GM18951 (cell line): ENCODE data around the gene MAST4.

ENCODE experiments used
- POLR2A ChIP-seq: IDR thresholded peaks from 4 replicates; pipeline ENCODE4 v1.6.1; 2011; ENCODE audit warnings: mild to moderate bottlenecking; ENCODE audit not compliant: insufficient read length, insufficient read depth; ENCODE audit errors: extremely low read depth
- in situ Hi-C: fragments of 300-500 bp; cut with MboI; formaldehyde crosslinking; loops from one replicate; pipeline ENCODE4 v1.12.0; 2022; ENCODE audit warnings: low sequenced_read_pairs, mixed read lengths, inconsistent platforms; ENCODE audit not compliant: unreplicated experiment

MAST4 gene

DNA sequence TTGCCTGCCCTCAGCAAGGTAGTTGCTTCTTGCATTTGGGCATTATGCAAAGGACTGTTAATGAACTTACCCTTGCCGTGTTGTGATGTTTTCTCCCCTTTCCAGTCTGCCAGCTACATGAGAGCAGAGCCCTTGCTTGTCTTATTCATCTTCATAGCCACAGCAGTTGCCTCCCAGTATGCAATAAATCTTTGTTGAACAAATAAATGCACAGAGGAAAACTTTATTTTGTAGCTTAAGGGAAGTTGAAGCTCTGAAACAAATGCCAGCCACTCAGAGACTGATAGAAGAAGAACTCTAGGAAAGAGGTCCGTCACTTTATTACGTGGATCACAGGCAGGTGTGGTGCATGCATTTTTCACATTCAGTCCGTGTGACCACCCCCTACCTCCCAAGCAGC lies 19.7 kb downstream of the MAST4 start:
- TF ChIP-seq POLR2A = no peak
- in situ Hi-C loops = no loop called here

DNA sequence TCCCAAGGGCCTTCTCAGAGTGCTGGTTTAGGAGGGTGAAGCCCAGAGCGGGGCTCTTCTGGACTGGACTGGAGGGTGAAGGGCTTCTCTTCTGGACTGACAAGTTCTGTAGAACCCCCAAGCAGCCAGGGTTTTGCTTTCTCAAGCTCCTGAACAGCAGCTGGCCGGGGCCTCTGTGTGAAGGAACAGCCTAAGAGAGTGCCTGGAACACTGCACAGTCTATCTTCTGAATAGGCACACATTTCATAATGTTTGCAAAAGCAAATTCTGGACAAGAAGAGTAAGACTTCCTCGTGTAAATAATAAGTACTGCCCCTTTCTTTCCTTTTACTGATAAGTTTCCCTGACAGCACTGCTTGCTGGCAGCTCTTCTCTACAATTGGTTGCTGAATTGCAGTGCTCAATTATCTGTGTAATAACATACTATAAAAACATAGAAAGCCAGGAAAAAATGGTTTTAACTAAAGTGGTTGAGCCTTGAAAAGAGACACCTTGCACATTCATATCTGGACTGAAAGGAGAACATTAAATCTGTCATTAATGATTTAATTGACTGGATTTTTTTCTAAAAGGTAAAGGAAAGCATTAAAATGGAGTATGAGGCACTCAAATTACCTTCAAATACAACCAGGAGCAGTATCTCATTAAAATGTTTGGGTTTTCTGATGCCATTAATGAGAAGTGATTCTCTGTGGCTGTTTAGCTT lies 20.5 kb downstream of the MAST4 start:
- no peak for TF ChIP-seq POLR2A
- in situ Hi-C loops = no loop called here

DNA sequence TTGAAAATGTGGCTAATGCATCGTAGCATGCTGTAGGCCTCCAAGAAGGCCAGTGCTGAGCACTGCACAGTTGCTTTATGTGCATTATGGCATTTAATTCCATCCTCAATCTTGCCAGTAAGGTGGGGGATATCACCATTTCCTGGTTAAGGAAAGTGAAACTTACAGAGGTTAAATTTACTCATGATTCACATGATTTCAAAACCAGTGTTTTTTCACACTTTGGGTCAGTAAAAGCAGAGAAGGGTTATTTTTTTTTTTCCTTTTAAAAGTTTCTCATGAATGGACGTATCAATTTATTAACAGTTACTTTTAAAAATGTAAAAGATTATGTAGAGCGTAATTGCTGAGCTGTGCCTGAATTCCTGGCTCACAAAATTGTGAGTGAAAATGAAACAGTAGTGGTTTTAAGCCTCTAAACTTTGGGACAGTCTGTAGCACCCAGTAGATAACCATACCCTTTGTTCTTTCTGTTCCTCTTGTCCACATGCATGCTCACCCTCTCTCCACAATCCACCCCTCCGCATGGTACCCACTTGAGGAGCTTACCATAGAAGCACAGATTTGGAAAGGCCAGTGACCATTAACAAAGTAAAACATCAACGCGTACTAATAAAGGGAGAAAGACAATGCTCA lies 21.2 kb downstream of the MAST4 start:
- in situ Hi-C loops = no loop called here
- no peak for TF ChIP-seq POLR2A

DNA sequence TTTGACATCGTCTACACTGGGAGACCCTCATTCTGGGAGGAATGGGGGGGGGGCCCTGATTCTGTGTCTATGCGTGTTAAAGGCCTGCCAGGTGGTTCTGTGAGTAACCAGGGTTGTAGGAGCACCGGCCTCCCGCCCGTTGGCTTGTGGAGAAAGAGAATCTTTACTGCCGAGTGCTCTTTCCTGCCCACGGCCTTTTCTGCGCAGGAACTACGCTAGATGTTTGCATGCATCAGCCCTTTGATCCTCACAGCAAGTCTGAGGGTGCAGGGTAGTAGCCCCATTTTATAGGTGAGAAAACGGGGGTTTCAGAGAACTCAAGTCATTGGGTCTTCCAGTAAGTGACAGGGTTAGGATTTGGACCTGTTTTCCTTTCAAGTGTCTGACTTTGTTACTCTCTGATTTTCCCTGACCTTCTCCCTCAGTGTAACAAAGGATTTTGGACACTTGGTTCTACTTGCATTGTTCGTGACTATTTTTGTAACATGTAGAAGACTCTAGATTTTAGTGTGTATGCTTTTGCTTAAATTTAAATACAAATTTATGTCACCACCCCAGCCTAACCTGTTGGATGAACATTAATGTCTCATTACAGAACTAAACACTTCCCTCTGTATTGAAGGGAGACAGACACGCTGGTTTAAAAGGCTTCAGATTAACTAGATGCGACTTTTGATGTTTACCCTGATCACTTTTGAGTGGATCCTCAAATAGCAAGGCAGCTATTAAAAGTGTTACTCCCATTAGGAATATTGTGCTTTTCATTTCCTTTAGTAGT lies 22.0 kb downstream of the MAST4 start:
- TF ChIP-seq POLR2A = no peak
- in situ Hi-C loops = no loop called here

DNA sequence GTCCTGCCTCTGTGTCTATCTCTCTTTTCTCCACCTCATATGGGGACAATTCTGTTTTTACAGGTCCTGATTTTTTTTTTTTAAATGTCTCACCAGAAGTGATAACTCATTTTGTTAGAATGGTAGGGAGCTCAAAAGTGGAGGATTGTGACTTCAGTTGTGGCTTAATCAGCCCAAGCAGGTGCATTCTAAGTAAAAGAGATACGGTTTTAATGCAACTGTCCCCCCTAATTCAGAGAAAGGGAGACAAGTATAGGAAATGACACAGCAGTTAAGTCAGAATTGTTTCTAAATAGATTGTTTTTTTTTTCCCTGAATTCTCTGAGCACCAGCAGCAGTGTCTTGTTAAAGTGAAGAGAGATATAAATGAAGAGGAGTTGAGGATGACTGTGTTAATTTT lies 24.5 kb downstream of the MAST4 start:
- in situ Hi-C loops = no loop called here

DNA sequence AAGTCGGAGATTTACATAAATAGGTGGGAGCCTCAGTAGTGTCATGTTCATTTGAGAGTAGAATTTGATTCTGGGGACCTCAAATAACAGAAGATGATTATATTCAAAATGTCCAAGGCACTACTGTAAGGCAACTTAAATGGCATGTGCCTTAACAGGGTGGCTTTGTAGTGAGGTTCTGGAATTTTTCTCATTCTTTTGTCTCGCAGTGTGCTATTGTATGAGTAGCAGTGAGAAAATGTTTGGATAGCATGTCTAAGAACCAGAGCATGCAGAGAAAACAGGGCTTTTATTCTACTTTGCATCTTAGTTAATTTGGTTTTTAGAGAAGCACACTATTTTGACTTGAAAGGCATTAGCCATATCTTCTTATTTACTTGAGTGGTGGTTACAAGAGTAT lies 25.0 kb downstream of the MAST4 start:
- in situ Hi-C loops = no loop called here
- no peak for TF ChIP-seq POLR2A

More for the DNA sequence above, 24.5 kb downstream of the MAST4 start:
- no peak for TF ChIP-seq POLR2A

DNA sequence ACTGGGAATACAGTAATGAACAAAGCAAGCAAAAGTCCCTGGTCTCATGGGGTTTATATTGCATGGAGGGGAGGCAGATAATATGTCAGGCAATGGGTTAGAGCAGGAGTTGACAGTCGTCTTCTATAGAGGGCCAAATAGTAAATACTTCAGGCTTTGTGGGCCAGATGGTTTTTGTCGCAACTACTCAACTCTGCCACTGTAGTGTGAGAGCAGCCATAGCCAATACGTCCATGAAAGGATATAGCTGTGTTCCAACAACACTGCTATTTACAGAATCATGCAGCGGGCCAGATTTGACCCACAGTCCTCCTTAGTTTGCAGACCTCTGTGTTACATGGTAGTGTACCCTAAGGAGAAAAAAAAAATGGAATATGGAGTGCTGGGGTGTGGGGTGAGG lies 25.5 kb downstream of the MAST4 start:
- no peak for TF ChIP-seq POLR2A
- in situ Hi-C loops = no loop called here

DNA sequence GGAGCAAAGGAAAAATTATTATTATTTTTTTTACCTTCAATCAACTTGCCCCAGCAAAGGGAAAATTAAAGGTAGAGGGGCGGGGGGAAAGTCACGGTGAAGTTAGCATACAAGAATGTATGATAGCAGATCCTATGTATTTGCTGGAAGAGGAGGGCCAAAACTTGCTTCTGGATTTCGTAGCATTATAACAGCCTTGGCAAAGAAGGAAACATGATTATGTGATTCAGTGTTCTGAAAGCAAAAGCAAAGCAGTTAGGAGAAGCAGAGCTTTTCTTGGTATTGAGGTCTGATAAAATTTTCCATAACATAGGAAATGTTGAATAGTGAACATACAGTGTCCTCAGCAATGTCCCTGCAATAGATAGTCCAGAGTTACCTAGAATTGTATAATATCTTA lies 32.4 kb downstream of the MAST4 start:
- no peak for TF ChIP-seq POLR2A
- in situ Hi-C loops = no loop called here

DNA sequence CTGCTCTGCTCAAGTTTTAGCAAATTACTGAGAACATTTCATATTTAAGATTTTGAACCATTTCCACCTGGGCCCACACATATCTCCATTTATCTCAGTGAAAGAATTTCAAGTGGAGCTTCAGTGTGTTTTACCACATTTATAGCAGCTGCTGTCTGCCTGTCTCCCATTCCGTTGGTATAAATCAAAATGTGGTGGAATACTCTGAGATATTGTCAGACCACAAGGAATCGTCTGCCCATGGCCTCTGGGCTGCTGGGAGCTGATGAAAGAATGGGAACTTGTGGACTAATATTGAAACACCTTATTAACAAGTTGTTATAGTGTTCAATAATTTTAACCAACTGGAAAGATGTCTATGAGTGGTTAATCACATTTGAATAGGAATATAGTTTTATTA lies 33.3 kb downstream of the MAST4 start:
- no peak for TF ChIP-seq POLR2A
- in situ Hi-C loops = no loop called here

DNA sequence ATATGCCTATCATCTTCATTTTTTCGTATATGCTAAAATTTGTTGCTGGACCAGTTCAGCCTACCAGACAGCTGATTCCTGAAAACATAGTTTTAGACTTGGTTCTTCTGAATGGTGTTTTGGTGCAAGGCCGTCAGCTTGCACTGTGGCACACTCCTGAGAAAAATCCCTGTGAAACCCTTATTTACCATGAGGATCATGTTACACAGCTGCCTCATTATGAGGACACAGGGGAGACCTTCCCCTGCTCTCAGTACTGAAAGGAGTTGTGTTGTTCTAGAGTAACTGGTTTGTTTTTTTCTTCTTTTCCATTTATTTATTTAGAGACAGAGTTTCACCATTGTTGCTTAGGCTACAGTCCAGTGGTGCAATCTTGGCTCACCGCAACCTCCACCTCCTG lies 37.6 kb downstream of the MAST4 start:
- in situ Hi-C loops = no loop called here
- no peak for TF ChIP-seq POLR2A

DNA sequence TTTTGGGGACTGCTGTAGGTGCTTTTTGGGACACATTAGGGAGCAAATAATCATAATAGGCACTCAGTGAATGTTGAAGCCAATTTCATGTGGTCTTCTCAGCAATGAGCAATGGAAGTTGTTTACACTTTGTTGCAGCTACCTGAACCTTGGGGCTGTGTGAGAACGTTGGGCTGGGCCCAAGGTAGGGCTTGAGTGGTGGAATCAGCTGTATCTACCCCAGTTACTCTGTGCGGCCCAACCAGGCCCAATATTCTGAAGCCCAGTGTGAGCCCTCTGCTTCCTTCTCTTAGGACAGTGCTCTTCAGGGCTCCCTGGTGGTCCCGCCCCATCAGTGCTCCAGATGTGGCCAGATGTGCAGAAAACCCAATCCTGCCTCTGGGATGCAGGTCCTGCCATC lies 38.4 kb downstream of the MAST4 start:
- TF ChIP-seq POLR2A = no peak
- in situ Hi-C loops = no loop called here

DNA sequence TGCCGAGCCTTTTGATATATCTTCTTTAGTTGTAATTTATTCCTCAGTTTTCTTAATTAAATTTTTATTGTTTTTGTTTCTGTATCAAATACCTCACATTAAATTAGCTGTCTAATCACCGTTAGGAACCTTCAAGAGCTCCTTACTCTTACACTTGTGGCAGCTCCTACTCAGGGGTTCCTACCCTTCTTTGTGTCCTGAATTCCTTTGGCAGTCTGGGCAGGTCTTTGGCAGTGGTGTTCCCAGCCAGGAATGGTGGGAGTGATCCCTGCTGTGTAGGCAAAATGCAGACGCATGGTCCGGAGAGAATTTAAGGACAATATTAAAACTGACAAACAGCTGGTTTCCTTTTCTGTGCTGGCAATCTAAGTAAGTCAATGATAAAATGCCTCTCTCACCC lies 41.8 kb downstream of the MAST4 start:
- in situ Hi-C loops = no loop called here
- TF ChIP-seq POLR2A = no peak

DNA sequence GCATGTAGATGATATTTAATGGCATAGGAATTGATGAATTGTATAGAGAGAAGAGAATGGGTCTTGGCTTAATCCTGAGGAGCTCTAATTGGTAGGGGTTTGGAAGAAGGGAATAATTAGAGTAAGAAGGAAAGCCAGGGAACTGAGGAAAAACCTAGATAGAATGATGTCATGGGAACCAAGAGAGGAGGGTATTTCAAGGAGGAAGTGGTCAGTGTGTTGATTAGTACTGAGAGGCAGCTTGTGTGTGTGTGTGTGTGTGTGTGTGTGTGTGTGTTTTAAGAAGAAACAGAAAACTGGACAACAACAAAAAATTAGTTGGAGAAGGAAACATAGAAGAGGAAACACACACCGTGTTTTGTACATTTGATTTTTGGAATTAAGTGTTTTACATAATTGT lies 42.8 kb downstream of the MAST4 start:
- TF ChIP-seq POLR2A = no peak
- in situ Hi-C loops = no loop called here

DNA sequence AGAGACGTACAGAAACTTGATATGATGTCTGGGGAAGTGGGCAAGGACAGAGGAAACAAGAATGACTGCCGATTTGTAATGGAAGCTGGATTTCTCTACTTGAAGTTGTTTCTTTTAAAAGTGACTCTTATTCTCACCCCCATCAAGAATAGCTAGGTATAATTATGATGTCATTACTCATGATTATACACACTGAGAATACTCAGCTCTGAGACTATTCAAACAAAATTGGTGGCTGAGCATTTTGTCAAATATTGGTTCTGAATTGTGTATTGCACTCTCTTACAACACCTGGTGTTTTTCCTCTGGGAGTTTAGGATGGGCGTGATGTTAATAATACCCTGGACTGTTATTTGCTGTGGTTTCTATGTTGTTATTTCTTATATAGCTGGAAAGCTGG lies 46.3 kb downstream of the MAST4 start:
- in situ Hi-C loops = no loop called here
- TF ChIP-seq POLR2A = no peak
